AG04449 (cell line): ENCODE measurements around the gene STN1.

Source experiments
- CTCF ChIA-PET: fragments of 350-600 bp; formaldehyde crosslinking; extraction: SDS; loops from one replicate; lab custom pipeline; 2021; ENCODE audit warnings: antibody characterized with exemption; lab: Yijun Ruan, JAX
- POLR2A ChIA-PET: fragments of 400-600, 350-600 bp; formaldehyde crosslinking; extraction: SDS; loops from one replicate; lab custom pipeline; 2020; ENCODE audit warnings: antibody characterized with exemption, inconsistent platforms; lab: Yijun Ruan, JAX
- DNase-seq: peaks from one replicate; pipeline ENCODE4 v3.0.0-alpha.2; 2010; ENCODE audit warnings: low read depth, low spot score
- H3K4me3 ChIP-seq: 2 replicates; pipeline ENCODE4 v1.5.1; 2011; ENCODE audit warnings: low read depth, mild to moderate bottlenecking, control low read depth, low read length
- TF ChIP-seq, protein P1 (sequence below): IDR thresholded peaks from one replicate; pipeline ENCODE4 v1.5.1; 2011; ENCODE audit warnings: mild to moderate bottlenecking, moderate library complexity, low read length, control low read depth, inconsistent platforms; ENCODE audit not compliant: insufficient read depth; ENCODE audit errors: missing control alignments

Gene STN1

DNA sequence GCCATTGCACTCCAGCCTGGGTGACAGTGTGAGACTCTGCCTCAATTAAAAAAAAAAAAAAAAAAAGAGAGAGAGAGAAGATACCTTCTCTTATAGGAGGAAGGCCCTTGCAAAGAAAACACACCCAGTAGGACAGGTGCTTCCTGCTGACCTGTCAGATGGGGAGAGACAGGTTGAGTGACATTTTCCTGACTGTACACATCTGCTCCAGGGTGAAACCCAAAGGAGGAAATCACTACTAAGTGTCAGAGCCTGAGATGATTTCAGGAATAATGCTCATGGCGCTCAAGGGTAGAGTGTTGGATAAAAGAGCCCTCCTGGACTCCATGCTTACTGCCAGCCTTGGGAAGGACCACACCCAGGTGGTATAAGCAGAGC lies 1.7 kb upstream of the STN1 start:
- no peak for DNase-seq
- POLR2A ChIA-PET: interaction anchor here (0.9 kb wide), 1 partner anchor 11 kb away, joined by 3 read pairs; no protein-coding TSS in a partner anchor
- CTCF ChIA-PET: interaction anchor here (1.2 kb wide), 1 partner anchor 202 kb away, joined by 3 read pairs; the partner anchor contains the start of gene SFR1

GRCh38 chr10:103917302-103918052 lies 507 bp downstream of the STN1 start:
- no peak for DNase-seq
- peak overlapping the region; percentile 77 for H3K4me3 ChIP-seq
- POLR2A ChIA-PET: interaction anchor here (0.8 to 1.6 kb wide), 2 partner anchors 9 to 30 kb away, joined by 3 to 6 read pairs; no protein-coding TSS in a partner anchor
- CTCF ChIA-PET: interaction anchor here (1.0 to 2.0 kb wide), 3 partner anchors 30 to 33 kb away, joined by 3 to 7 read pairs (median 3); no protein-coding TSS in a partner anchor
- TF ChIP-seq, protein P1, sequence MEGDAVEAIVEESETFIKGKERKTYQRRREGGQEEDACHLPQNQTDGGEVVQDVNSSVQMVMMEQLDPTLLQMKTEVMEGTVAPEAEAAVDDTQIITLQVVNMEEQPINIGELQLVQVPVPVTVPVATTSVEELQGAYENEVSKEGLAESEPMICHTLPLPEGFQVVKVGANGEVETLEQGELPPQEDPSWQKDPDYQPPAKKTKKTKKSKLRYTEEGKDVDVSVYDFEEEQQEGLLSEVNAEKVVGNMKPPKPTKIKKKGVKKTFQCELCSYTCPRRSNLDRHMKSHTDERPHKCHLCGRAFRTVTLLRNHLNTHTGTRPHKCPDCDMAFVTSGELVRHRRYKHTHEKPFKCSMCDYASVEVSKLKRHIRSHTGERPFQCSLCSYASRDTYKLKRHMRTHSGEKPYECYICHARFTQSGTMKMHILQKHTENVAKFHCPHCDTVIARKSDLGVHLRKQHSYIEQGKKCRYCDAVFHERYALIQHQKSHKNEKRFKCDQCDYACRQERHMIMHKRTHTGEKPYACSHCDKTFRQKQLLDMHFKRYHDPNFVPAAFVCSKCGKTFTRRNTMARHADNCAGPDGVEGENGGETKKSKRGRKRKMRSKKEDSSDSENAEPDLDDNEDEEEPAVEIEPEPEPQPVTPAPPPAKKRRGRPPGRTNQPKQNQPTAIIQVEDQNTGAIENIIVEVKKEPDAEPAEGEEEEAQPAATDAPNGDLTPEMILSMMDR: no peak

More for the DNA sequence above, 1.7 kb upstream of the STN1 start:
- TF ChIP-seq, protein P1: no peak
- no peak overlapping the region for H3K4me3 ChIP-seq

- ChIA-PET CTCF (interaction anchor here (0.9 to 1.5 kb wide), 4 partner anchors 10 to 32 kb away, joined by 3 to 4 read pairs (median 3); no protein-coding TSS in a partner anchor), POLR2A (interaction anchor here (1.6 kb wide), 1 partner anchor 9 kb away, joined by 6 read pairs; no protein-coding TSS in a partner anchor)
- TF ChIP-seq, protein P1: no peak
- no peak for DNase-seq
- H3K4me3 ChIP-seq: peak overlapping the region; percentile 77
These were observed 1.1 kb downstream of the STN1 start for GRCh38 chr10:103916876-103917275.

GRCh38 chr10:103916254-103916653 lies 1.7 kb downstream of the STN1 start:
- no peak for DNase-seq
- TF ChIP-seq, protein P1: no peak
- ChIA-PET POLR2A (interaction anchor here (1.6 kb wide), 1 partner anchor 8 kb away, joined by 6 read pairs; no protein-coding TSS in a partner anchor), CTCF (interaction anchor here (0.9 to 1.0 kb wide), 3 partner anchors 10 to 28 kb away, joined by 3 to 4 read pairs (median 3); no protein-coding TSS in a partner anchor)
- H3K4me3 ChIP-seq: no peak overlapping the region

- ChIA-PET POLR2A (interaction anchor here (1.6 kb wide), 1 partner anchor 8 kb away, joined by 6 read pairs; no protein-coding TSS in a partner anchor), CTCF (no interaction called here)
- TF ChIP-seq, protein P1: no peak
- no peak for DNase-seq
- no peak overlapping the region for H3K4me3 ChIP-seq
These were observed 2.2 kb downstream of the STN1 start for GRCh38 chr10:103915796-103916195.

DNA sequence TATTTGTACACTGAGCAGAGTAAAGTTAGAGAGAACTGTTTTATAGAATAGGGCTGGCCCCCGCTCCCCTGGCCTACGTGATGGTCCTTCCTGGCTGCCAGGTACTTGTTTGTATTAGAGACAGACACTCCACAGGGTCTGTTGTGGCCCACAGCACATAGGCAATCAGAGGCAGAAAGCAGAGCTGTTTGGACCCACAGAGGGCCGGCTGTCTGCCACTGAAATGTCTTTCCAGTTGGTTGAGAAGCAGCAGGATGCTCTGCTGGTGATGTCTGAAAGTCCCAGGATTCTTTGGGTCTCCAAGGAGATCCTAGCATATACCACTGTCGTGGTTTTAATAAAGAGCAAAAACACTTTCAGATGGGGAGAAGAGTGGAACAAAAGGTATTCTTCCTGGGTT lies 5.2 kb downstream of the STN1 start:
- no peak overlapping the region for H3K4me3 ChIP-seq
- ChIA-PET CTCF (no interaction called here), POLR2A (no interaction called here)
- DNase-seq: no peak
- TF ChIP-seq, protein P1: no peak
